Measurements from ENCODE around the gene CHRDL2. TPM values are rescaled to one million over a fixed set of nuclear protein-coding genes. Genes with fewer than 3 reads are reported as not detected.
A peak's percentile ranks its signal among the peaks of the same experiment; 100 is the strongest.
"Not testable (repeated sequence)": the region's sequence is repeated elsewhere in the genome, so short reads cannot be mapped to it uniquely, and the experiment has no call there.

Gene CHRDL2
- total RNA-seq, 1 experiment from 2014 or later, result not detected

DNA sequence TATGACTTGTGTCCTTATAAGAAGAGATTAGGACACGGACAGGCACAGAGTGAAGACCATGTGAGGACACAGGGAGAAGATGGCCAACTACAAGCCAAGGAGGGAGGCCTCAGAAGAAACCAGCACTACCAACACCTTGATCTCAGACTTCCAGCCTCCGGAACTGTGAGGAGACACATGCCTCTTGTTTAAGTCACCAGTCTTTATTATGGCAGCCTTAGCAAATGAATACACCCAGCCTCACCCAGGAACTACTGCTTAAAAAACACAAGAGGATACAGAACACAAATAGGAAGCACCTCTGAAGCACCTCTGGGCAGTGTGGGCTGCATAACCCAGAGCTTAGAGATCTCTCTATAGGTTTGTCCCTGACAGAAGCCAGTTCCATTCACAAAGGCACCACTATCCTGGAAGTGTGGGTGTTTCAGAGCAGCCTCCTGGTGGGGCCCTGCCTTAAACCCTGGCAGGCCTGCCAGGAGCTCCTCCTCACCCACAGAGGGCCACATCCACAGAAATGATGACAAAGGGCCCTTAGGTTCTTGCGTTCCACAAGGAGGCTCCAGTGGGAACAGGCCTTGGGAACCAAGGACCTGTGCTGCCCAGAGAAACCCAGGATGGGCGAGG, 58.8 kb downstream of the CHRDL2 start:
- no peak for DNase-seq
- H3K4me3 ChIP-seq, result no peak overlapping the region
- no peaks in the 10 kb centered on the region for H3K27me3 ChIP-seq
- H3K36me3 ChIP-seq, result no peaks in the 10 kb centered on the region; the same call in 1 of the 2 replicates
- H3K9me3 ChIP-seq, result peaks cover 3% of the 10 kb centered on the region; the same call in 1 of the 2 replicates

DNA sequence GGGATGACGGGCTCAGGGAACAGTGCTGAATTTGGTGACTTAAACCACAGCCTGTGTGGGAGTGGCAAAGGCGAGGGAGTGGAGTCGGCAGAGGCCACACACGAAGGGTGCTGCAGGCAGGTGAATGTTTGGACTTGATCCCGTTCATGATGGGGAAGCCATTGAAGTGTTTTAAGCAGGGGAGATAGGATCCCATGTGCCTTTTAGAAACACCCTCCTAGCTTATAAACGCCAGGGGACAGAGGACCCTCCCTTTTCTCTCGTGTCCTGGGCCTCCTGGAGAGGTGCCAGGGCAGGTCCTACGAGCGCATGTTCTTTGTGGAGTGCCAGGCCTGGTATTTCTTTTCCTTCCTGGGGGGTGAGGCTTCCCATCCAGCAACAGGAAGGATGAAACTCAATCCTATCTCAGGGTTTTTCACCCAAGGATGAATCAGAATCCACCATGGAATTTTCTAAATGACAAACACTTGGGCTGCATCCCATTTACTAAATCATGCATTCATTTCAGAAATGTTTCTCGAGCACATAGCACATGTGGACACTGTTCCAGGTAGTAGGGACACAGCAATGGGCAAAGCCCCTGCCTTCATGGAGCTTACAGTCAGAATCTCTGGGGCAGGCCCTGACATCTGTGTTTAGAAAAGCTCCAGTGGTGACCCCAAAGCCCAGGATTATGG, 59.6 kb downstream of the CHRDL2 start:
- Histone ChIP-seq H3K4me3 (no peak overlapping the region), H3K27me3 (no peaks in the 10 kb centered on the region), H3K36me3 (no peaks in the 10 kb centered on the region; the same call in 1 of the 2 replicates), H3K9me3 (peaks cover 3% of the 10 kb centered on the region; the same call in 1 of the 2 replicates)
- DNase-seq, result peak; percentile 37

DNA sequence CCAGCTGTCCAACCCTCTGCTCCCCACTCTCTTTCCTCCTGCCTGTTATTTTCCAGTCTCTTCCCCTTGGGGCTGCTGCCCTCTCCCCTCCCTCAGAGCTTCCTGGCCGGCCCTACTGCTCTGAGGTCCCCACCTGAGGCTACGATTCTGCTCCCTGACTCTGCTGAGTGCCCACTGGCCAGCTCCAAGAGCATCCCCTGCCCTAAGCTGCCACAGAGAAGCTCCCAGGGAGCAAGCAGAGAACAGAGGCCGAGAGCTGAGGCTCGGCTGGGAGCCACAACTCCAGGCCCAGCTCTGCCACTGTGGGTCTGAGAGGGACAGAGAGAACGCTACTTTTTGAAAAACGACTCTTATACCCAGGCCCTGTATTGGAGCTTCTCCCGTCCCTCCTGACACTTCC, 61.1 kb downstream of the CHRDL2 start:
- H3K9me3 ChIP-seq, result peaks cover 3% of the 10 kb centered on the region; the same call in 1 of the 2 replicates
- H3K27me3 ChIP-seq, result no peaks in the 10 kb centered on the region
- no peaks in the 10 kb centered on the region; the same call in 1 of the 2 replicates for H3K36me3 ChIP-seq
- DNase-seq, result no peak
- no peak overlapping the region for H3K4me3 ChIP-seq

DNA sequence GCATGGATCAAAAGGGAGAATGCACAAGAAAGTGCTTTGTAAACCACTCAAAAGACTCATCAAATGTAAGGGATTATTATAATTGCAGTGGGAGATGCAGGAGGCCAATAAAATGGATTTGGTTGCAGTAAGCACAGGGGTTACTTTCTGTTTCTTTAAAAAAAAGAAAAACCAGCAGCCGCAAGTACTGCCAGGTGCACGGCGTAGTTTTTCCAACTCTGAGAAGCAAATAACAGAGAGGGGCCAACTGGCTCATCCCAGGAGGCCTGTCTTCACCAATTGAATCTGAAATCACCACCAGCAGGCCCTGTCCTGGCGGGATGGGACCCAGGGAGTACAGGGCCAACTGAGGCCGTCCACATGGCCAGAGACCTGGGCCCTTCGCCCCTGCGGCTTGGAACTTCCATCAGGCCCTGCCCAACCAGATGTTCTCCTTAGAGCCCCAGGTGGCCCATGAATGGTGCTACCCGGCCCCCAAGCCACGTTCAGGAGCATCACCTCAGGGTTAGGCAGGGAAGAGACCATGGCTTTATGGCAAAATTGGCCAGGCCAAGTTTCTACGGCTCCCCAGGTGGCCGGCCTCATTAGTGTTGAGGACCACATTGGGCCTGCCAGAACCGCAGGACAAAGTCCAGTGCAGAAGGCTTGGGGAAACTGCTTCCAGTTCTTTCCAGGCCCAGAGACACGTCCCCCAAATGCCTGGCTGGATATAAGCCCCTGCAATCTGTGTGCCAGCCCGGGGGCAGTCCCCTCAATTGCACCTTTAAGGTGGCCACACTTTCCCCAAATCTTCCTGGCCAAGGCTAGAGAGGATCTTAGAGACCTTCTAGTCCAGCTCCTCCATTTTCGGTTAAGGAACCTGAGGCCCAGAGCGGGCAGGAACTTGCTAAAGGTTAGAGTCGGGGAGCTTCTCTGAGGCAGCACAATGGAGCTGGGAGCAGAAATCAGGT, 61.7 kb downstream of the CHRDL2 start:
- H3K9me3 ChIP-seq, result peaks cover 3% of the 10 kb centered on the region; the same call in 1 of the 2 replicates
- DNase-seq, result no peak
- H3K4me3 ChIP-seq, result no peak overlapping the region
- no peaks in the 10 kb centered on the region for H3K27me3 ChIP-seq
- no peaks in the 10 kb centered on the region; the same call in none of the 2 replicates for H3K36me3 ChIP-seq

DNA sequence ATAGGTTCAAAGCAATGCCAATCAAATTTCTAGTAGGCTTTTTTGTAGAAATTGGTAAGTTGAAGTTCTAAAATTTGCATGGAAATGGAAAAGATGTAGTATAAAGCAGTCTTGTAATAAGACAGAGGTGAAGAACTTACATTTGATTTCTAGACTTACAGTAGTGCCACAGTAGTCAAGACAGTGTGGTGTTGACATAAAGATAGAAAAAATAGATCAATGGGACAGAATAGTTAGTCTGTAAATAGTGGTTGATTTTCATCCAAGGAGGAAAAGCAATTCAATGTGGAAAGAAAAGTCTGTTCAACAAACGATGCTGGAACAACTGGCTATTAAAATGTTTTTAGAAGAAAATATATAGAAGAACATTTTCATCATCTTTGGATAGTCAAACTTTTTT, 67.9 kb downstream of the CHRDL2 start:
- Histone ChIP-seq H3K36me3 (peaks cover 12% of the 10 kb centered on the region), H3K4me3 (no peak overlapping the region), H3K27me3 (no peaks in the 10 kb centered on the region), H3K9me3 (peaks cover 2% of the 10 kb centered on the region; the same call in 1 of the 2 replicates)
- no peak for DNase-seq

DNA sequence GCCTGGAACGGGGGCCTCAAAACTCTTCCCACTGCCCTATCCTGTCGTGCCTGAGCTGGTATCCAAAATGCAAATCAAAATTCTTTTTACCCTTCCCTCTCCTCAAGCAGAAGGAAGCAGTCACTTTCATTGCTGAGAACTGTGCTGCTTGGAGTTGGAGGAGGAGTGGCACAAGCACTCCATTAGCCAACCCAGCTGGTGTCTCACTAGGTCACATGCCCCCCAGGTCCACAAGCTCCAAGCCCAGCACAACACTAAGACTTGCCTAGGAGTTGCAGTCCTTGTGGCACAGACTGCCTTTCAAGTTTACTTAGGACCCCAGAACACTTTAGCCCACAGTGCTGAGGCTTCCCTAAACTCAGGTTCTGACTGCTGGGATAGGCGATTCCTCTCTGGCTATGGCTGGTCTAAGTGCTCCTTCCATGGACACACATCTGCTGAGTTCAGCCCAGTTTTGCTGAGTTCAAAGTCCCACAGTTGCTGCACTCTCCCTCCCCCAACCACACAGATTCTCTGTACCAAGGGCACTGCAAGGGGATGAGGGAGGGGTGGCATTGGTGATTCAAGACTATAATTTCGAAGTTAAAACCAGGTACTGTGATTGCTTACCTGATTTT, 68.6 kb downstream of the CHRDL2 start:
- peaks cover 14% of the 10 kb centered on the region for H3K36me3 ChIP-seq
- no peak overlapping the region for H3K4me3 ChIP-seq
- DNase-seq, result no peak
- H3K27me3 ChIP-seq, result no peaks in the 10 kb centered on the region
- peaks cover 2% of the 10 kb centered on the region; the same call in 1 of the 2 replicates for H3K9me3 ChIP-seq

DNA sequence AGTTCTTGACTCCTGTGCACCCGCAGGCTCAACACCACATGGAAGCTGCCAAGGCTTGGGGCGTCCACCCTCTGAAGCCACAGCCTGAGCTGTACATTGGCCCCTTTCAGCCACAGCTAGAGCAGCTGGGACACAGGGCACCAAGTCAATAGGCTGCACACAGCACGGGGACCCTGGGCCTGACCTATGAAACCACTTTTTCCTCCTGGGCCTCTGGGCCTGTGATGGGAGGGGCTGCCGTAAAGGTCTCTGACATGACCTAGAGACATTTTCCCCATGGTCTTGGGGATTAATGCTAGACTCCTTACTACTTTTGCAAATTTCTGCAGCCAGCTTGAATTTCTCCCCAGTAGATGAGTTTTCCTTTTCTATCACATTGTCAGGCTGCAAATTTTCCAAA, 72.1 kb downstream of the CHRDL2 start:
- not testable (repeated sequence) for DNase-seq, H3K4me3 ChIP-seq

DNA sequence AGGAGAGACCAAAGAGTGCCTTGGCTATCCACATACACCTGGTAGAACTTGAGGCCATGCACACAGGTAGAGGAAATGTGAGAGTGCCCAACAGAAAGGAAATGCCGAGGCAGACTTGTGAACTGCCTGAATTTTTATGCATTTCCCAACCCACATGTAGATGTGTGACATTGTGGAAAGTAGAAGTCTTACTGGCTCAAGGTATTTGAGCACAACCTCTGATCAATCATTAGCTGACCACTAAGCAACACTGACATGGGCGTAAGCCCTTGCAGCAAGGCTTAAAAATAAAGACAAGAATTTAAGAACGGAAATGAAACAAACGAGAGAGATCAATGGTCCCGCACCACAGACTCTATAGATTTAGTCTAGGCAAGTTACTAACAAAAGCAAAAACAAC, 76.2 kb downstream of the CHRDL2 start:
- peaks cover 30% of the 10 kb centered on the region for H3K36me3 ChIP-seq
- H3K27me3 ChIP-seq, result no peaks in the 10 kb centered on the region
- no peak for DNase-seq
- H3K4me3 ChIP-seq, result no peak overlapping the region
- no peaks in the 10 kb centered on the region; the same call in 1 of the 2 replicates for H3K9me3 ChIP-seq

More for the DNA sequence above, 72.1 kb downstream of the CHRDL2 start:
- H3K9me3 ChIP-seq, H3K27me3 ChIP-seq: not testable (repeated sequence)
- H3K36me3 ChIP-seq, result peaks cover 16% of the 10 kb centered on the region

DNA sequence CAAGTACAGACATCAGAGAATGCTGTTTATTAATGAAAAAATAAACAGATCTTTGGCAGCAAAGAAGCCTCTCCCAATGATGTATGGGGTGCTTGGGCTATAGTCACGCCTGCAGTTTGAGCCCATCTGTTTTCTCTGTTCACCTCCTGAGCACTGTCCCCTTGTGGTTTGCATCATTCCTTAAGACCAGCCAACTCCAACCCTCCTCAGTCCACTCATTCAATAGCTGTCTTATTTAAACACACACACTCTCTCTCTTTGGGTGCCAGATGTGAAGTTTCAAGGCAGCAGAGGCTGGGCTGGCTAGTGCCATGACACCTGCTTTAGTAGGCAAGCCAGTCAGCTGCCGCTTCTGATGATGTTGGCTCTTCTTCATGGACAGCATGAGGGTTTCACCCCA, 80.7 kb downstream of the CHRDL2 start:
- Histone ChIP-seq H3K4me3 (no peak overlapping the region), H3K36me3 (peaks cover 24% of the 10 kb centered on the region), H3K27me3 (no peaks in the 10 kb centered on the region), H3K9me3 (no peaks in the 10 kb centered on the region; the same call in 1 of the 2 replicates)
- DNase-seq, result peak; percentile 88

DNA sequence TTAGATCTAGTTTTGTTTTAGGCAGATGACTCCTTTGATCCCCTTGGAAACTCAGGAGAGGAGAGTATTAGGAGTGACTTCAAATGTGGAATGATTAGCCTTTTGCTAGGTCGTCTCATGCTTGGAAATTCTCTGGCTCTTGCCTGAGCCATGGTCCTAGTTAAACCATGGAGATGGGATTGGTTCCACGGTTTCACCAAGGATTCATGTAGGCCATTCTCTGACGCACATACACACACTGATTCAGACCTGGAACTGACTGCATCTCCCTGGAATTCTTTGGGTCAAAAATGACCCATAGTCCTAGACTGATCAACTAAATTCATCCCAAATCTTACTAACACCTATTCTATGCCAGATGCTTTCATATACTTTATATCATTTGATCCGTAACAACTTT, 82.3 kb downstream of the CHRDL2 start:
- Histone ChIP-seq H3K27me3 (no peaks in the 10 kb centered on the region), H3K9me3 (no peaks in the 10 kb centered on the region; the same call in 1 of the 2 replicates), H3K36me3 (peaks cover 32% of the 10 kb centered on the region), H3K4me3 (no peak overlapping the region)
- peak; percentile 9 for DNase-seq

DNA sequence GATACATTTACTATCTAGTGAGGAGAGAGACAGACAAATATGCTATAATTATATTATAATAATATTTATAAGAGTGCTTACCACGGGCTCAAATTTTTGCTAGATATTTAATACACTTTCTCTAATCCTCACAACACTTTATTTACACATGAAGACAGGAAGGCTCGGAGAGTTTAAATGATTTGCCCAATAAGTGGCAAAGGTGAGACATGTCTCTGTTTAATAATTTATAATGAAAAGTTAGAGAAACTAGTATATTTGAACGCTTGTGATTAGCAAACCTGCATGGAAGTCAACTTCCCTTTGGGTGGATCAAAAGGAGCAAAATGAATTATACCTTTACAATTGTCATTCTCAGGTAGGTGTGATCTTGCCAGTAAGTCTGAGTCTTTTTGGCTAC, 83.4 kb downstream of the CHRDL2 start:
- Histone ChIP-seq H3K4me3 (no peak overlapping the region), H3K36me3 (peaks cover 29% of the 10 kb centered on the region), H3K9me3 (no peaks in the 10 kb centered on the region), H3K27me3 (no peaks in the 10 kb centered on the region)
- no peak for DNase-seq

DNA sequence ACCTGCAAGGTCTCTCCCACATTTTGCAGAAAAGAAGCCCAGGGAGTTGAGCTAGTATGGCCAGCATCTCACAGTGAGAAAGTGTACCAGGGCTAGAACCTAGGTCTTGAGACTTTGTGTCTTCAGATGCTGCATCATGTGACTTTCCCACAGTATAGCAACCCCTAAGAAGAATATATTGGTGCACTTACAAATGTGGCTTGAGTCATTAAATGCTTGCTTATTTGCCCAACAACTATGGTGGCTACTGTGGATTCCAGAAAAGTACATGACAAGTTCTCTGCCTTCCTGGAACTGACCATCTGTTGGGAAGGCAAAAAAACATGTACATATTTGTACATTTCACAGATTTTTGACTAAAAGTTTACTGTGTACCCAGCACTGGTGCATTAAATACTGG, 83.8 kb downstream of the CHRDL2 start:
- Histone ChIP-seq H3K9me3 (no peaks in the 10 kb centered on the region), H3K36me3 (peaks cover 29% of the 10 kb centered on the region)
- no peak for DNase-seq

DNA sequence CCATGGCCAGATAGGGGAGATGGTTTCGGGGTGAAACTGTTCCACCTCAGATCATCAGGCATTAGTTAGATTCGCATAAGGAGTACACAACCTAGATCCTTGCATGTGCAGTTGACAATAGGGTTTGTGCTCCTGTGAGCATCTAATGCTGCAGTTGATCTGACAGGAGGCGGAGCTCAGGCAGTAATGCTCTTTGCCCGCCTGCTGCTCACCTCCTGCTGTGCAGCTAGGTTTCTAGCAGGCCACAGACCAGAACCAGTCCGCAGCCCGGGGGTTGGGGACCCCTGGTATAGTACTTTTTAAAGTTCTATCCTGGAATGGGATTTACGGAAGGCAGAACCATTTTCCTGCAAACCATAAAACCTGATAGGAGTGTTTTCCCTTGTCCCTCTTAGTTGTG, 84.3 kb downstream of the CHRDL2 start:
- no peak for DNase-seq
- no peaks in the 10 kb centered on the region for H3K27me3 ChIP-seq
- peaks cover 24% of the 10 kb centered on the region for H3K36me3 ChIP-seq
- H3K4me3 ChIP-seq, result no peak overlapping the region
- H3K9me3 ChIP-seq, result no peaks in the 10 kb centered on the region

More for the DNA sequence above, 83.8 kb downstream of the CHRDL2 start:
- H3K4me3 ChIP-seq, result no peak overlapping the region
- no peaks in the 10 kb centered on the region for H3K27me3 ChIP-seq
